Measurements from ENCODE around the gene MUC4. TPM values are rescaled to one million over a fixed set of nuclear protein-coding genes. Genes with fewer than 3 reads are reported as not detected.

MUC4 gene
- total and polyA plus RNA-seq, 4 donors = not detected

GRCh38 chr3:195796795-195797194 is 14.9 kb downstream of the MUC4 start:
- Histone ChIP-seq H3K4me1 (ENCODE audit: control insufficient read depth in 4 of 4, insufficient read depth in 4 of 4, low read length in 3 of 4) (no peaks in the 10 kb centered on the region), H3K9ac (ENCODE audit: low read depth in 1 of 2, low read length in 2 of 2) (no peak overlapping the region), H3K4me3 (ENCODE audit: low read depth in 1 of 3, low read length in 3 of 3) (no peak overlapping the region), H3K9me3 (ENCODE audit: control insufficient read depth in 4 of 4, low read length in 3 of 4) (no peaks in the 10 kb centered on the region), H3K36me3 (ENCODE audit: control insufficient read depth in 4 of 4, insufficient read depth in 3 of 4, low read depth in 1 of 4, low read length in 3 of 4) (no peaks in the 10 kb centered on the region), H3K27ac (ENCODE audit: low read depth in 1 of 2, low read length in 2 of 2) (no peak overlapping the region), H3K27me3 (ENCODE audit: control insufficient read depth in 4 of 4, insufficient read depth in 4 of 4, low read length in 3 of 4) (no peaks in the 10 kb centered on the region)
- no peak for TF ChIP-seq GABPA (IDR thresholded peaks at IDR 0.05 in 1 of 2, conservative IDR thresholded peaks at IDR 0.05 in 1 of 2)
- no peak for TF ChIP-seq SP1 (IDR thresholded peaks at IDR 0.05)
- no peak for TF ChIP-seq HNF4G (IDR thresholded peaks at IDR 0.05)
- no peak for TF ChIP-seq MAX (IDR thresholded peaks at IDR 0.05)
- no peak for TF ChIP-seq CTCF (IDR thresholded peaks at IDR 0.05; ENCODE audit: low read depth, low read length, missing input control)
- TF ChIP-seq YY1 (IDR thresholded peaks at IDR 0.05) = no peak
- no peak for TF ChIP-seq RAD21 (IDR thresholded peaks at IDR 0.05)
- TF ChIP-seq, protein P1, sequence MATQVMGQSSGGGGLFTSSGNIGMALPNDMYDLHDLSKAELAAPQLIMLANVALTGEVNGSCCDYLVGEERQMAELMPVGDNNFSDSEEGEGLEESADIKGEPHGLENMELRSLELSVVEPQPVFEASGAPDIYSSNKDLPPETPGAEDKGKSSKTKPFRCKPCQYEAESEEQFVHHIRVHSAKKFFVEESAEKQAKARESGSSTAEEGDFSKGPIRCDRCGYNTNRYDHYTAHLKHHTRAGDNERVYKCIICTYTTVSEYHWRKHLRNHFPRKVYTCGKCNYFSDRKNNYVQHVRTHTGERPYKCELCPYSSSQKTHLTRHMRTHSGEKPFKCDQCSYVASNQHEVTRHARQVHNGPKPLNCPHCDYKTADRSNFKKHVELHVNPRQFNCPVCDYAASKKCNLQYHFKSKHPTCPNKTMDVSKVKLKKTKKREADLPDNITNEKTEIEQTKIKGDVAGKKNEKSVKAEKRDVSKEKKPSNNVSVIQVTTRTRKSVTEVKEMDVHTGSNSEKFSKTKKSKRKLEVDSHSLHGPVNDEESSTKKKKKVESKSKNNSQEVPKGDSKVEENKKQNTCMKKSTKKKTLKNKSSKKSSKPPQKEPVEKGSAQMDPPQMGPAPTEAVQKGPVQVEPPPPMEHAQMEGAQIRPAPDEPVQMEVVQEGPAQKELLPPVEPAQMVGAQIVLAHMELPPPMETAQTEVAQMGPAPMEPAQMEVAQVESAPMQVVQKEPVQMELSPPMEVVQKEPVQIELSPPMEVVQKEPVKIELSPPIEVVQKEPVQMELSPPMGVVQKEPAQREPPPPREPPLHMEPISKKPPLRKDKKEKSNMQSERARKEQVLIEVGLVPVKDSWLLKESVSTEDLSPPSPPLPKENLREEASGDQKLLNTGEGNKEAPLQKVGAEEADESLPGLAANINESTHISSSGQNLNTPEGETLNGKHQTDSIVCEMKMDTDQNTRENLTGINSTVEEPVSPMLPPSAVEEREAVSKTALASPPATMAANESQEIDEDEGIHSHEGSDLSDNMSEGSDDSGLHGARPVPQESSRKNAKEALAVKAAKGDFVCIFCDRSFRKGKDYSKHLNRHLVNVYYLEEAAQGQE (IDR thresholded peaks at IDR 0.05) = no peak
- no peak for TF ChIP-seq NR2F2 (IDR thresholded peaks at IDR 0.05)
- TF ChIP-seq, protein P2, sequence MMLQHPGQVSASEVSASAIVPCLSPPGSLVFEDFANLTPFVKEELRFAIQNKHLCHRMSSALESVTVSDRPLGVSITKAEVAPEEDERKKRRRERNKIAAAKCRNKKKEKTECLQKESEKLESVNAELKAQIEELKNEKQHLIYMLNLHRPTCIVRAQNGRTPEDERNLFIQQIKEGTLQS (IDR thresholded peaks at IDR 0.05) = no peak
- no peak for TF ChIP-seq TAF1 (conservative IDR thresholded peaks at IDR 0.05)
- TF ChIP-seq ZBTB33 (IDR thresholded peaks at IDR 0.05) = no peak
- no peak for TF ChIP-seq EGR1 (IDR thresholded peaks at IDR 0.05; ENCODE audit: low read depth in 2 of 2)
- no peak for TF ChIP-seq RXRA (IDR thresholded peaks at IDR 0.05)
- no peak for TF ChIP-seq FOXA2 (IDR thresholded peaks at IDR 0.05)
- TF ChIP-seq HNF4A (conservative IDR thresholded peaks at IDR 0.05) = no peak
- no peak for TF ChIP-seq JUND (IDR thresholded peaks at IDR 0.05)
- TF ChIP-seq FOXA1 (IDR thresholded peaks at IDR 0.05) = no peak
- DNase-seq (ENCODE audit: low spot score) = no peak
- 95% methylated on average over 11 of the region's 11 CpGs for WGBS

All from liver (tissue), 9 donors.